HTERT RPE-1 (cell line): ENCODE measurements around the gene RGS4.
"Not testable (repeated sequence)": the region's sequence is repeated elsewhere in the genome, so short reads cannot be mapped to it uniquely, and the experiment has no call there.

Experiments
- in situ Hi-C: fragments of 300-500 bp; cut with MboI; formaldehyde crosslinking; loops from 4 replicates; pipeline ENCODE4 v1.14.3; 2020; ENCODE audit warnings: low sequenced_read_pairs

The RGS4 gene

DNA sequence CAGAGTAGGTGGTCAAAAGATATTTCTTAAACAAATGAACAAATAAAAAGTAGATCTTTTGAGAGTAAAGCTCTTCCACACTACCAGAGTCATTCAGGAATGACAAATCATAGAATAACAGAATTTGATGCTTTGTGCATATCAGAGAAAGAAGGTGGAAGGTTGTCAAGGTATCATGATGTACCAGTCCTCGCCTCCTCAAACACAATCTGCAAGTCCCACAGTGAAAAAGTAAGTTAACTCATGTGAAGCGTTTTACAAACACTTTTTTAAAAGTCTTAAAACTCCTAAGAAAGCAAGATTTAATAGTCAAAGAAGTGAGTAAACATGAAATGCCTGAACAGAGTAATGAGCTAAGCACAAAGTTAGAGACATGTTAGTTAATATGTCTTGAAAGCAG, 2.5 kb upstream of the RGS4 start:
- in situ Hi-C loops: no loop called here

DNA sequence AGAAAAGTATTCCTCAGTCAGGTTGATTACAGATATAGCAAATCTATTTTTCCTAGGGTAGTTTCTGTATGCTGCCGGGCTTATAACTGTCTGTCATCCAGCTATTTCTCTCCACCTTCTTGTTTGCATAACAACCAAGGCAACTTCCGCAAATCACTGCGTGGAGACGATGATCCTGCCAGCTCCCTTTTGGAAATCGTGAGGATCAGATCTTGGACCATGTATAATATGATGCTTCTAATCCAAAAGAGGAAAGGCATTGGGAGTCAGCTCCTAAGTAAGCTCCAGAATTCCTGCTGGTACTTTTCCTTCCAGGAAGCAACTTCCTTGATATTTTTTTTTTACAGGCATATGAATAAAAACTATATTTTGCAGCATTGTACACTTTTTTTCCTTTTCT, 445 bp upstream of the RGS4 start:
- in situ Hi-C loops: no loop called here

DNA sequence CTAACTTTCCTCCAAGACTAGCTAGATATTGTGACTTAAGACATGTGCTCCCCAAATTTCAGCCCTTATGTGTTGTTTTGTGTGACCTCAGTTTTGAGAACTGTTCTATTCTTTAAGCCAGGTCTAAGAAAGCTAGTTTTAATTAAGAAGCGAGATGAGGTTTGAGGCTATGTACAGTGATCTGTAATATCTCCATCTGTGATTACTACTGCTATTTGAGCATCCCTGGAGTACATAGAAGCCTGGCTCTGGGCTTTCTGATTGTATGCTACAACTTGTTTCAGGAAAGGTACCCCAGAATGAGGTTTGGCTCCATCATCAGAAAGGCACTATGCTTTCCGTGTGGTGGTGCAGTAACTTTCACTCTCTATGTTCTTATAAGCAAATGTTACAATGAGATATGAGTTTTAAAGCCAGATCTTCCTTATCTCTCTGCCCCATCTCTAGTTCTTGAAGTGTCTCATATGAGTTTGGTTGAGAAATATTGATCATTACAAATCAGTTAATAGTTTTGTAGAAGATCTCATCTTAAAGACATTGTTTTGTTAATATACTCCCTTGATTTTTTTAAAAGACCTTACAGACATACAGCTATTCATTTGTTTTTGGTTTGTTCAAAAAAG, 605 bp downstream of the RGS4 start:
- in situ Hi-C loops: no loop called here

- in situ Hi-C loops: no loop called here
These were observed 2.5 kb downstream of the RGS4 start for GRCh38 chr1:163071405-163072255.

GRCh38 chr1:163072658-163073057, 3.5 kb downstream of the RGS4 start:
- in situ Hi-C loops: no loop called here

DNA sequence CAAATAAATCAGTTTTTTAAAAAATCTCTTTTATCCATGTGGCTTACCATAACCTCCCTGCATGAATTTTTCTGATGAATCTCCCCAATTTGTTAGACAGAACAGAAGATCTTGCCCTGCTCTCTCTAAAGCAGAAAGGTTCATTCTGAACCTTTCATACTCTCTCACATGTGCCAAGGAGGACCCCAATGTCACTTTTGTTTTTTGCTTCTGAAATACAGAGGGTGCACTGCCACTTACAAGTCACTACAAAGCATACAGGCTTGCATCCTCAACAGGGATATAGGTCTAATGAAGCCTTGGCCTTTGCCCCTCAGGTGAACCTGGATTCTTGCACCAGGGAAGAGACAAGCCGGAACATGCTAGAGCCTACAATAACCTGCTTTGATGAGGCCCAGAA, 4.8 kb downstream of the RGS4 start:
- in situ Hi-C loops: no loop called here

DNA sequence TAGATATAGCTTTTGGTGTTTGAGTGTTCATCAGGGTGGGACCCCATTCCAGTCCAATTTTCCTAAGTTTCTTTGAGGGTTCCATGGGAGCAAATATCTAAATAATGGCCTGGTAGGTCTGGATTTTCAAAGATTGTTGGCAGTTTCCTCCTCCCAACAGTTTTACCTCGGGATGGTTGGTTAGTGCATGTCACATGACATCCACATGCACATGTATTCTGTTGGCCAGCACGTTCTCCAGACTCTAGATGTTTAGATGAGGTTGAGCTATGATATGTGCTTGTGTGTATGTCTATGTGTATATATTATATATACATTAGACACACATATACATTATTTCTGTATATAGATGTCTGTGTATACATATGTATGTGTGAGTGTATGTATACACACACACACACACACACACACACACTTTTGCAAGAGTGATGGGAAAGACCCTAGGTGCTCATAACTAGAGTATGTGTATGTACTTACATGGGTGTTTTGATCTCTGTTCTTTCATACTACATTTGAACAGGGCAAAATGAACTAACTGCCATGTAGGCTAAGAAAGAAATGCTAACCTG, 5.6 kb downstream of the RGS4 start:
- in situ Hi-C loops: no loop called here

GRCh38 chr1:163076044-163076443, 6.9 kb downstream of the RGS4 start:
- in situ Hi-C loops: no loop called here

- in situ Hi-C loops: no loop called here
These were observed 7.3 kb downstream of the RGS4 start for GRCh38 chr1:163076446-163076845.

DNA sequence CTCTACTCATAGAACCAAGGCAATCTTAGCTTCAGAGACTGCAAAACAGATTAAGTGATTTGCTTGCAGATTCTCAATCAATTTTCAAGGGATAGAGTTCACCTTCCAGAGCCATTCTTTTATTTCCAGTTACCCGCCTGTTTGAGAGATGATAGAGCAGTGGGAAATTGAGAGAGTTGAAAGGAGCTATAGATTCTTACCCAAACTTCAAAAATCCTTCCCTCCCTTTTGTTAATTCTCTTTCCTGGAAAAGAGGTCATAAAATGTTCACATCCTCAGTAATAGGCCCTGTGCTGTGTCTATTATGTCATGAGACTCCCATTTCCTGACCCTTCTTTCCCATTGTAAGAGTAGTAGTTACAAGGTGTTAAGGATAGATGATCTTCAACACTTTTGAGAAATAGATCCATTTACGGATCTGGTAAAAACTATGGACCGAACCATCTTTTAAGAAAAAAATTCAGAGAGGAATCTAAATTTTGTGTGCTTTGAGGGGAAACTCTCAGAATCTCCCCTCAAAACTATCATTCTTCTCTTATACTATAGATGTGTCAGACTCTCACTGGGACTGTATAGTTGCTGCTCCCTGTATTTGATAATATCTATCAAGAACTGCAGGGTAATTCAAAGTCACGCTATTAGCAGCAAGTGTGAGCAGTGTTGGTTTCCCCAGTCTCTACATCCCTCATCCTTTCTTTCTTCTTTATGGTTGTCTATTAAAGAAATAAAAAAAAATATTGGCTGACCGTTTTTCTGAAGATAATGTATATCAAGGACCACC, 8.0 kb downstream of the RGS4 start:
- in situ Hi-C loops: no loop called here

- in situ Hi-C loops: no loop called here
These were observed 13.8 kb downstream of the RGS4 start for GRCh38 chr1:163082971-163083370.

GRCh38 chr1:163083690-163084089, 14.5 kb downstream of the RGS4 start:
- in situ Hi-C loops: no loop called here

DNA sequence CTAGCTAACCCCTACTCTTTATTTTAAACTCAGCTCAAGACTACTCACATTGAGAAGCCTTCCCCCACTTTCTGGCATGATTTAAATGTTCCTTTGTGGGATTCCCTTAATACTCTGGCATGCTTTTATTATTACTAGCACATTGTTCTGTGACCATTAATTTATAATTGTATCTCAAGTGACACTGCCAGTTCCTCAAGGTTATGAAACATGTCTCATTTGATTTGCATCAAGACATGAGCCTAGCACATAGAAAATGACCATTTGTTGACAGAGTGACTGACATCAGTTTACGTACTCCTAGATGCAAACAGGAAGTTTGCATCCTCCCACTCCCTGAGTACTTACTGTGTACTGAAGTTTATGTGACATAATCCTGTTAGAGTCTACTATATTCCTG, 15.2 kb downstream of the RGS4 start:
- in situ Hi-C loops: no loop called here

DNA sequence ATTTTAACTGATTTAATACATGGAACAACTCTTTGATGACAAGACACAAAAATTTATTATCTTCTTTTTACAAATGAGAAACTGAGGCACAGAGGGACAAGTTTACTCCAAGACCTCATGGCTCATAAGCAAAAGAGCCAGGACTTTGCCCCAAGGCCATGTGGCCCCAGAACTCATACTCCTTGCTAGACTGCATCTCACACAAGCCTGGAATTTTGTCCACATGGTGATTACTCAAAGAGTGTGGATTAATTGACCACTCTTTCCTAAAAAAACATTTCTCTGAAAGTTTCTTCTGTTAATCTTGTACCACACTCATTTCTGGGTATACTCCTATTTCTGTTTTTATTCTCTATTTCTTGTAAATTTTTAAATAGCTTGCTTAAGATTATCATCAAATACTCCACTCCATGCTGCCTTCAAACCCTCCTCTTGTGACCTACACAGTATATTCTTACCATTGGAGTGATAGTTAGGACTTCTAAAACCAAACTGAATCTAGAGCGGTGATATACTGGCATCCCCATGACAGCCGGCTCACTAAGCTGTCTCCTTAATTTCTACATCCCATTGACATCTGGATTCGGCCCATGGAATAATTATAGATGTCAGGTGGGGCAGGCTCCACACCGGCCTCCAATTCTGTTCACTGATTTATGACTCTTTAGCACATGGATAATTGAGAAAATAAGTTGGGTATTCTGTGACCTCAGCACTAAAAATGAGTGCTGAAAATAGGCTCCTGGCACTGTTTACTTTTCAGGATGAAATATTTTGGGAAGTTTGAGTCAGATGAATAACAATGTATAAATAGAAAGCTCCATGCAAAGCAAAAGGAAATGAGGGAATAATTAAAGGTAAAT, 16.1 kb downstream of the RGS4 start:
- in situ Hi-C loops: no loop called here

DNA sequence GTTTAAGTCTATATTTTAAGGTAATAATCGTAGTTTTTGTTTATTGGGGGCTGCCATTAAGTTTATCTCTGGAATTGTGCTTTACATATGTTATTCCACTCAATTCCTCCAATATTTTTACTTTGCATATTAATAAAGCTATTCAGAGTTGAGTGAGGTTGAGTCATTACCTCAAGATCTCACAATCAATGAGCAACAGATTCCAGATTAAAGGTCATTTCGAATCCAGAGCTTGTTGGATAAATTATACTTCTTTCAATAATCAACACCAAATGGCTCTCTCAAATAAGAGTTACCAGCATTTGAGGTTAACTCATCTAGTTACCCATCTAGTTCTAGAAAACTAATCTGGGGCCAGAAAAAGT, 16.7 kb downstream of the RGS4 start:
- in situ Hi-C loops: no loop called here

DNA sequence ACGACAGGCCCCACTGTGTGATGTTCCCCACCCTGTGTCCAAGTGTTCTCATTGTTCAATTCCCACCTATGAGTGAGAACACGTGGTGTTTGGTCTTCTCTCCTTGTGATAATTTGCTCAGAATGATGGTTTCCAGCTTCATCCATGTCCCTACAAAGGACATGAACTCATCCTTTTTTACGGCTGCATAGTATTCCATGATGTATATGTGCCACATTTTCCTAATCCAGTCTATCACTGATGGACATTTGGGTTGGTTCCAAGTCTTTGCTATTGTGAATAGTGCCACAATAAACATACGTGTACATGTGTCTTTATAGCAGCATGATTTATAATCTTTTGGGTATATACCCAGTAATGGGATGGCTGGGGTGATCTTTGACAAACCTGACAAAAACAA, 20.0 kb downstream of the RGS4 start:
- in situ Hi-C loops: not testable (repeated sequence)

DNA sequence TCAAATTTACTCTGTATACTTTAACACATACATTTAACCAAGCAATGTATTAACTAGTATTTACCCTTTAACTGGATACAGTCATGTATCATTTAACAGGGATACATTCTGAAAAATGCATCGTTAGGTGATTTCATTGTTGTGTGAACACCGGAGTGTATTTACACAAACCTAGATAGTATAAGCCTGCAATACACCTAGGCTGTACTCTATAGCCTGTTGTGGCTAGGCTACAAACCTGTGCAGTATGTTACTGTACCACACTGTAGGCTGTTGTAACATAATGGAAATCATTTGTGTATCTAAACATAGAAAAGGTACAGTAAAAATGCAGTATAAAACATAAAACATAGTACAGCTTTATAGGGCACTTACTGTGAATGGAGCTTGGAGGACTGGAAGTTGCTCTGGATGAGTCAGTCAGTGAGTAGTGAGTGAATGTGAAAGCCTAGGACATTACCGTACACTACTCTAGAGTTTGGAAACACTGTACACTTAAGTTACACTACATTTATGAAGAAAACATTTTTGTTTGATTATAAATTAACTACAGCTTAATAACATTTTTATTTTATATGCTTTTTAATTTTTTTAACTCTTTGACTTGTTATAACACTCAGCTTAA, 21.3 kb downstream of the RGS4 start:
- in situ Hi-C loops: no loop called here

GRCh38 chr1:163093169-163093568, 24.0 kb downstream of the RGS4 start:
- in situ Hi-C loops: no loop called here

- in situ Hi-C loops: no loop called here
These were observed 24.4 kb downstream of the RGS4 start for GRCh38 chr1:163093579-163093978.

DNA sequence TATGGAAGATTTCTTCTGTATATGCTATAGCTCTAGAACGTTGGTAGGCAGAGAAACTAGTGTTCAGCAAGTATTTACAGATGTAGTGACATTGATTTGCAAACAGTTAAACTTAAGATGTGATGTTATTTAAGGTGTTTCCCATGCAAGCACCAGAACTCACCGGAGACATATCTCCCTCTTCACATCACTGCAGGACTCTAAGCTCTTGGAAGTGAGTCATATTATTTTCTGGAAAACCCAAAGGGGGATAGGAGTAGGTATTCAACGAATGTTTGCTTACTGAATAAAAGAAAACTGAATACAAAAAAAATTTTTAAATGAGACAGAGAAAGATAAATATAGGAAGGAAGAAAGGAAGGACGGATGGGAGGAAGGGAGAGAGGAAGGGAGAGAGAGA, 25.0 kb downstream of the RGS4 start:
- in situ Hi-C loops: no loop called here
